Superior temporal gyrus (tissue), 1 donor: ENCODE measurements around the gene MCRS1.
"Not testable (repeated sequence)": the region's sequence is repeated elsewhere in the genome, so short reads cannot be mapped to it uniquely, and the experiment has no call there.

ENCODE experiments used
- DNase-seq: peaks from one replicate; pipeline ENCODE4 v3.0.0-alpha.2; 2016; ENCODE audit errors: extremely low spot score

MCRS1 gene

GRCh38 chr12:49515266-49515665 lies 52.7 kb downstream of the MCRS1 start:
- no peak for DNase-seq

DNA sequence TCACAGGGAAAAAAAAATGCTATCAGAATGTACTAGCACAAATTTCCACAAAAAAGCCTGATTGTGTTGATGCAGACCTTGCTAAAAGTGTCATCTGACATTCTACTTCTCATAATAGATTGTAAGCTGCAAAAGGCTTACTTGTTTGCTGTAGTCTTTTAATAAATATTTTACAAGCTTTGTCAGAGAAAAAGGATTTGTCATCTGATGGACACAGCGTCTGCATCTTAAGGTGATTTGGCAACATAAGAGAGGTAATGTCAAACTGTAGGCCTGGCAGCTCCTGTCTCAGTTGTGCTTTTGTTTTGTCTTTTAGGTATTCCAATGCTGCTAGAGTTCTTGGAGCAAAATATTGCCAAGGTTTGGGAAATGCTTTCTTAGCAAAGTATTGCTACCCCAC lies 55.4 kb downstream of the MCRS1 start:
- no peak for DNase-seq

GRCh38 chr12:49511410-49511809 lies 56.5 kb downstream of the MCRS1 start:
- no peak for DNase-seq

DNA sequence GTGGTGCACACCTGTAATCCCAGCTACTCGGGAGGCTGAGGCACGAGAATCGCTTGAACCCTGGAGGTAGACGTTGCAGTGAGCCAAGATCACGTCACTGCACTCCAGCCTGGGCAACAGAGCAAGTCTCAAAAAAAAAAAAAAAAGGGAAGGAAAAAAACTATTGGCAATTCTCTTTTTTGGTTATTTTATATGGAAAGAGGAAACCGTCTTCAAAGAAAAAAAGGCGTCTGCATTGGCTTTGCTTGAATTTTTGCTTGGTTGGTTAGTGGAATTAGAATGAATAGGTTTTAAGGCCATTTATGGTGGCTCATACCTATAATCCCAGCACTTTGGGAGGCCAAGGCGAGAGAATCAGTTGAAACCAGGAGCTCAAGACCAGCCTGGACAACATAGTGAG lies 58.3 kb downstream of the MCRS1 start:
- not testable (repeated sequence) for DNase-seq
